Ovary (tissue), 9 donors: Measurements from ENCODE around the gene TSACC. TPM values are rescaled to one million over a fixed set of nuclear protein-coding genes. Genes with fewer than 3 reads are reported as not detected.

Source experiments
- DNase-seq, 5 donors: peaks; one replicate each; pipeline ENCODE4 v3.0.0-alpha.2; 2019 to 2020
- H3K27ac ChIP-seq, 2 donors: fragments of 200-600 bp; one replicate each; pipeline versions ENCODE4 v1.5.1 to v1.8.0; 2019 to 2022
- H3K27me3 ChIP-seq: fragments of 200-600 bp; one replicate; pipeline ENCODE4 v1.8.0; 2022
- H3K36me3 ChIP-seq: fragments of 200-600 bp; sonication (generic); one replicate; pipeline ENCODE4 v1.5.1; 2019
- H3K4me1 ChIP-seq: one replicate; pipeline ENCODE4 v1.8.1; 2013; ENCODE audit warnings: mild to moderate bottlenecking, moderate library complexity; ENCODE audit not compliant: insufficient read depth
- H3K4me3 ChIP-seq: fragments of 200-600 bp; sonication (generic); one replicate; pipeline ENCODE4 v1.5.1; 2017
- H3K9me3 ChIP-seq, 2 donors: fragments of 200-600 bp in 1 of 2; sonication (generic) in 1 of 2; one replicate each; pipeline versions ENCODE4 v1.5.1 to v1.8.1; 2013 to 2019; ENCODE audit warnings: mild to moderate bottlenecking in 1 of 2, moderate library complexity in 1 of 2
- EP300 ChIP-seq: sonication (generic); formaldehyde crosslinking; IDR thresholded peaks from one replicate; pipeline ENCODE4 v1.6.1; 2017; ENCODE audit warnings: antibody characterized with exemption
- POLR2A ChIP-seq: fragments of 450-650 bp; IDR thresholded peaks from one replicate; pipeline ENCODE4 v1.6.1; 2017; ENCODE audit warnings: antibody characterized with exemption, mild to moderate bottlenecking, moderate library complexity
- WGBS, 3 donors: extraction: QIAGEN DNeasy Blood & Tissue Kit in 1 of 3; methylation state at CpG; one replicate each; pipeline versions ENCODE4 v1.1.5 to v1.1.7; 2013 to 2017; 5-methylcytosine and 5-hydroxymethylcytosine counted together
- intact Hi-C, 4 donors: fragments of 100-400 bp; cut with DNase I; formaldehyde crosslinking; loops; one replicate each; pipeline versions ENCODE4 v1.11.0 to v1.15.1; 2022 to 2023
- polyA plus RNA-seq, 2 donors: library from polyadenylated mRNA; stranded (reverse); fragments of 200-250 nt in 1 of 2; fragments of 350-450 nt in 1 of 2; fragmentation: Illumina TruSeq in 1 of 2; extraction: RNeasy Lipid Tissue Mini Kit (QIAGEN cat#74804) in 1 of 2; gene quantifications; one replicate each; pipeline ENCODE4 v1.2.3, GENCODE V29; 2013 to 2014
- total RNA-seq, 7 donors: library from RNA; depleted of rRNA in 2 of 7; stranded (reverse); fragments of >200 nt in 2 of 7; fragmentation: NEBNext Ultra II Directional in 3 of 7; extraction: Animal tissue kit (Norgen Biotek cat#: 25700) in 3 of 7; gene quantifications; one replicate each; pipeline versions ENCODE4 v1.1.0 to v1.2.4, GENCODE V29; 2016 to 2023
- TF ChIP-seq, protein P1 (sequence below), 3 donors: fragments of 450-650 bp in 2 of 3; fragments of 200-600 bp in 1 of 3; IDR thresholded peaks; one replicate each; pipeline versions ENCODE4 v1.5.1 to v1.8.0; 2016 to 2022; ENCODE audit warnings: antibody characterized with exemption in 3 of 3, mild to moderate bottlenecking in 1 of 3
- donor health status: DM: no; HTN: no; CAD: no; lungs with moderate emphysema.
- donor health status: DM: no; HTN: no; CAD: no.
- donor health status: Bipolar disorder and iron deficiency.
- donor health status: DM: yes; HTN: yes; CAD: no.
- donor health status: DM: no; HTN: no; CAD: no.
- donor health status: DM: yes; HTN: yes; CAD: no.

TSACC gene
- total and polyA plus RNA-seq, 9 donors = 1.00 TPM; not detected in 8

DNA sequence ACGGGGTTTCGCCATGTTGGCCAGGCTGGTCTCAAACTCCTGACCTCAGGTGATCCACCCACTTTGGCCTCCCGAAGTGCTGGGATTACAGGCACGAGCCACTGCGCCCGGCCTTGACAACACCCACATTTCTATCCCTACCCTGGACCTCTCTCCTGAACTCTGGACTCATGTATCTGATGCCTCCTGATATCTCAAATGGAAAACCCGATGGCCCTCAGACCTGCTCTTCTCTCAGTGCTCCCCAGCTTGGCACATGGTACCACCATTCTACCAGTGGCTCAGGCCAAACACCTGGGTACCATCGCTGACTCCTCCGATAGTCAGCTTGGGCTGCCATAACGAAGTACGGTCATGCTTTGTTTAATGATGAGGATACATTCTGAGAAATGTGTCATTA, 22.2 kb downstream of the TSACC start:
- Histone ChIP-seq H3K4me1 (no peaks in the 10 kb centered on the region), H3K27me3 (no peaks in the 10 kb centered on the region), H3K4me3 (no peak overlapping the region), H3K27ac (no peak overlapping the region), H3K9me3 (no peaks in the 10 kb centered on the region), H3K36me3 (no peaks in the 10 kb centered on the region)
- no peak for DNase-seq
- WGBS, 3 donors = 89 to 93% (median 93%) methylated on average over 11 of the region's 11 CpGs
- intact Hi-C loops = no loop called here
- TF ChIP-seq POLR2A = no peak
- TF ChIP-seq, protein P1, sequence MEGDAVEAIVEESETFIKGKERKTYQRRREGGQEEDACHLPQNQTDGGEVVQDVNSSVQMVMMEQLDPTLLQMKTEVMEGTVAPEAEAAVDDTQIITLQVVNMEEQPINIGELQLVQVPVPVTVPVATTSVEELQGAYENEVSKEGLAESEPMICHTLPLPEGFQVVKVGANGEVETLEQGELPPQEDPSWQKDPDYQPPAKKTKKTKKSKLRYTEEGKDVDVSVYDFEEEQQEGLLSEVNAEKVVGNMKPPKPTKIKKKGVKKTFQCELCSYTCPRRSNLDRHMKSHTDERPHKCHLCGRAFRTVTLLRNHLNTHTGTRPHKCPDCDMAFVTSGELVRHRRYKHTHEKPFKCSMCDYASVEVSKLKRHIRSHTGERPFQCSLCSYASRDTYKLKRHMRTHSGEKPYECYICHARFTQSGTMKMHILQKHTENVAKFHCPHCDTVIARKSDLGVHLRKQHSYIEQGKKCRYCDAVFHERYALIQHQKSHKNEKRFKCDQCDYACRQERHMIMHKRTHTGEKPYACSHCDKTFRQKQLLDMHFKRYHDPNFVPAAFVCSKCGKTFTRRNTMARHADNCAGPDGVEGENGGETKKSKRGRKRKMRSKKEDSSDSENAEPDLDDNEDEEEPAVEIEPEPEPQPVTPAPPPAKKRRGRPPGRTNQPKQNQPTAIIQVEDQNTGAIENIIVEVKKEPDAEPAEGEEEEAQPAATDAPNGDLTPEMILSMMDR (IDR thresholded peaks at IDR 0.05) = no peak
- TF ChIP-seq EP300 = no peak

DNA sequence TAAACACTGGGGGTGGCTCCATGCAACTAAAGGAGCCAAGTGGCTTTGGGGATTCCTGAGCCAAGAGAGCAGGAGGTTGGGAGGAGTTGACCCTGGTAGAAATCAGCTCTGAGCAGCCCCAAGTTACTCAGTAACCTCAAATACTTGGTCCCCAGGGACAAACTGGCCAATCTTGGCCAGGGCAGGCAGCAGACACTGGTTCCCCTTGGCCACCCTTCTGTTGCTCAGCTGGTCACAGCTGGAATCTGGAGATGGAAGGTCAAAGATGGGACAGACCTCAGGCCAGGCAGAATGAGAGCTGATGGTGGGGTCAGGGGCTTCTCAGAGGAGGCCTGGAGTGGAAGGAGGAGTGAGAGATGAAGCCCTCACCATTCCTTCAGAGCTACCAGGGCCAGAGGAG, 27.4 kb downstream of the TSACC start:
- Histone ChIP-seq H3K4me3 (no peak overlapping the region), H3K4me1 (peaks cover 6% of the 10 kb centered on the region), H3K27ac (no peak overlapping the region), H3K27me3 (no peaks in the 10 kb centered on the region), H3K9me3 (no peaks in the 10 kb centered on the region), H3K36me3 (no peaks in the 10 kb centered on the region)
- intact Hi-C loops = no loop called here
- DNase-seq = no peak
- TF ChIP-seq POLR2A (no peak), EP300 (no peak)
- TF ChIP-seq, protein P1 (IDR thresholded peaks at IDR 0.05) = no peak

DNA sequence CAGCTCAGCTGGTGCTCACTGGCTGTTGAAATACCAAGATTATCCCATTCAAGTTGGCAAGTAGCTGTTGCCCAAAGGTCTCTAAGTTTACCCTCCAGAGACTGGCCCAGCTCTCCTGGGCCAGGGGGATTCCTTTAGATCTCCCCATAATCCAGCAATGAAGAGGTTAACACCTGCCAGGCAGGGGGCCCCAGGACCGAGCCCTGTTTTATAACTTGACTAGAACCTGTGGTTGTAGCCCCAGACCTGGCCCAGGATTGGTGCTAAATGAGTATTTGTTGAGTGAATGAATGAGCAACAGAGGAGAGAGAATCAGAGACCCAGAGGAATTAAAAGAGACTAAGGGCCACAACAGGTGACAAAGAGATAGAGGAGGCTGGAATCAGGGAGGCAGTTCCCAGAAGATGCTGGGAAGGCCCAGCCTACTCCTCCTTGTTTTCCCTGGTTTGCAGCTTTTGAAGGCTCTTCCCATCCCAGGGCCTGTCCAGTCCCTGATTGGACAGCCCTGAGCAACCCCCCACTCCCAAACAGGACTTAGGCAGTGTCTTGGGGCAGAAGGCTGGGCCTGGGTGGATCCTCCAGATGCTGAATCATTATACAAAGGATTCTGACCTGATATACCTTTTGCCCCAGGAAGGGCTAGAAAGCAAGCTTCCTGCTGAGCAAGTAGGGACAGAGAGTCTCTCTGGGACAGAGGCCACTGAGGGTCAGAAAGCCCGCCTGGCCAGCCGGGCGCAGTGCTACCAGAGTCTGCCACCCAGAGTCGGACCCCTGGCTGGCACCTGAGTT, 28.2 kb downstream of the TSACC start:
- no peak overlapping the region for H3K27ac ChIP-seq
- TF ChIP-seq EP300 = no peak
- TF ChIP-seq, protein P1 (IDR thresholded peaks at IDR 0.05) = no peak
- no peak for TF ChIP-seq POLR2A
- no peak for DNase-seq
- H3K4me1 ChIP-seq = peaks cover 11% of the 10 kb centered on the region
- H3K27me3 ChIP-seq = no peaks in the 10 kb centered on the region
- intact Hi-C loops = no loop called here
- no peaks in the 10 kb centered on the region for H3K9me3 ChIP-seq
- 88 to 94% (median 90%) methylated on average over 5 of the region's 5 CpGs for WGBS, 3 donors
- no peak overlapping the region for H3K4me3 ChIP-seq
- no peaks in the 10 kb centered on the region for H3K36me3 ChIP-seq

DNA sequence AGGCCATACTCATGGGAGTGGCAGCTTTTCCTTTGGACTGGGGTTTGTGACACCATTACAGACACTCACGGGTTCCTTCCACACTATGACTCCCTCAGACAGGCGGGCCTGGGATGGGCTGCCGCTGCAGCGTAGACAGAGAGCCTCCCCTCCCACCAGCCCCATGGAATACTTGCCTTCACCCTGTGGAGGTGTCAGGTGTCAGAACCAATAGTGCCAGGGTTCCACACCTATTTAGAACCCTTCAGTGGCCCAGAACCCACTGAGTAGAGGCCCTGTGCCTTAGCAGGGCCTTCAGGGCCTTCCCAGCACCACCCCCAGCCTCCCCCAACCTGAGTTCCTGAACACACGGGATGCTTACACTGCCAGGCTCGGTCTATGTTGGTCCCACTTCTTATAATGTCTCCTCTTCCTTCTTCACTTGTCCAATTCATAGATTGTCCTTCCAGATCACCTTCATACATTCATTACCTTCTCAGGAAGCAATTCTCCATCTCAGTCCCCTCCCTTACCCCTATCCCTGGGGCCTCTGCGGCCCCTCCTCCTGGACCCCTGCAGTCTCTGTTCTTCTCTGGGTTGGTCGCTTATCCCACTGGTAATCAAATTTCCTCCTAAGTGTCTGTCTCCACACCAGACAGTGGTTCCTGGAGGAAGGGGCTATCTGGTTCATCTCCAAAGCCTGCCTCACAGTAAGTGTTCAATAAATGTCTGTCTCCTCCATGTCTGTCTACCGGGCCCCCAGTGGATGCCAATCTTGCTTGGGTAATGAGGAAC, 29.2 kb downstream of the TSACC start:
- WGBS, 3 donors = 80 to 90% (median 89%) methylated on average over 9 of the region's 9 CpGs
- Histone ChIP-seq H3K27ac (no peak overlapping the region), H3K4me3 (no peak overlapping the region), H3K27me3 (no peaks in the 10 kb centered on the region), H3K9me3 (no peaks in the 10 kb centered on the region), H3K4me1 (peaks cover 18% of the 10 kb centered on the region), H3K36me3 (no peaks in the 10 kb centered on the region)
- TF ChIP-seq, protein P1 (IDR thresholded peaks at IDR 0.05) = no peak
- TF ChIP-seq POLR2A = no peak
- TF ChIP-seq EP300 = no peak
- no peak for DNase-seq
- intact Hi-C loops = no loop called here
